HEK293 (cell line): Measurements from ENCODE around the gene PRRC2B.

Experiments used
- CTCF ChIA-PET: fragments of 350-600 bp; formaldehyde crosslinking; extraction: SDS; loops from one replicate; lab custom pipeline; 2021; ENCODE audit warnings: antibody characterized with exemption; lab: Yijun Ruan, JAX
- POLR2A ChIA-PET: fragments of 300-600 bp; formaldehyde crosslinking; extraction: SDS; loops from one replicate; lab custom pipeline; 2020; ENCODE audit warnings: antibody characterized with exemption, inconsistent platforms; lab: Yijun Ruan, JAX
- H3K27ac ChIP-seq: fragments of 200-500 bp; sonication (Bioruptor generic); 2 replicates; pipeline ENCODE4 v1.5.1; 2014; ENCODE audit warnings: low read depth, low read length, control low read depth, inconsistent platforms; ENCODE audit errors: extremely low read depth
- H3K36me3 ChIP-seq, 2 experiments: fragments of 200-500 bp in 1 of 2; sonication (Bioruptor generic) in 1 of 2; 1 replicate in 1 of 2; 2 replicates in 1 of 2; pipeline ENCODE4 v1.5.1; 2014 to 2017; ENCODE audit warnings: inconsistent platforms in 2 of 2, low read length in 2 of 2; ENCODE audit not compliant: control insufficient read depth in 2 of 2, insufficient read depth in 1 of 2
- H3K4me1 ChIP-seq: fragments of 200-500 bp; sonication (Bioruptor generic); 2 replicates; pipeline ENCODE4 v1.5.1; 2014; ENCODE audit warnings: mild to moderate bottlenecking, low read length, inconsistent platforms; ENCODE audit not compliant: control insufficient read depth, insufficient read depth
- H3K4me3 ChIP-seq: 2 replicates; pipeline ENCODE4 v1.5.1; 2011; ENCODE audit warnings: low read depth, mild to moderate bottlenecking, control low read depth, low read length, moderate library complexity
- H3K9me3 ChIP-seq: fragments of 200-500 bp; sonication (Bioruptor generic); 2 replicates; pipeline ENCODE4 v1.5.1; 2014; ENCODE audit warnings: low read depth, low read length, inconsistent platforms; ENCODE audit not compliant: control insufficient read depth, insufficient read depth
- GLIS1 ChIP-seq: fragments of 450-650 bp; formaldehyde crosslinking; IDR thresholded peaks from 2 replicates; pipeline ENCODE4 v1.5.1; 2016; ENCODE audit warnings: missing biosample characterization, missing genetic modification characterization
- GLIS2 ChIP-seq: fragments of 450-650 bp; formaldehyde crosslinking; IDR thresholded peaks from 2 replicates; pipeline ENCODE4 v1.5.1; 2016; ENCODE audit warnings: missing biosample characterization, missing genetic modification characterization
- HOXD13 ChIP-seq: sonication (generic); formaldehyde crosslinking; IDR thresholded peaks from 2 replicates; pipeline ENCODE4 v1.8.0; 2022; ENCODE audit warnings: missing genetic modification reagents, borderline replicate concordance
- KLF8 ChIP-seq: fragments of 450-650 bp; formaldehyde crosslinking; IDR thresholded peaks from 2 replicates; pipeline ENCODE4 v1.5.1; 2016; ENCODE audit warnings: missing biosample characterization, missing genetic modification characterization
- KLF9 ChIP-seq: fragments of 450-650 bp; formaldehyde crosslinking; IDR thresholded peaks from 2 replicates; pipeline ENCODE4 v1.5.1; 2016; ENCODE audit warnings: missing biosample characterization, missing genetic modification characterization, low read depth
- PRDM10 ChIP-seq: fragments of 450-650 bp; formaldehyde crosslinking; IDR thresholded peaks from 2 replicates; pipeline ENCODE4 v1.5.1; 2016; ENCODE audit warnings: missing biosample characterization, missing genetic modification characterization
- SP2 ChIP-seq: fragments of 450-650 bp; formaldehyde crosslinking; IDR thresholded peaks from 2 replicates; pipeline ENCODE4 v1.5.1; 2016; ENCODE audit warnings: missing biosample characterization, missing genetic modification characterization
- SP7 ChIP-seq: fragments of 450-650 bp; formaldehyde crosslinking; IDR thresholded peaks from 2 replicates; pipeline ENCODE4 v1.5.1; 2016; ENCODE audit warnings: missing biosample characterization, missing genetic modification characterization
- ZBTB20 ChIP-seq: fragments of 450-650 bp; formaldehyde crosslinking; IDR thresholded peaks from 2 replicates; pipeline ENCODE4 v1.5.1; 2016; ENCODE audit warnings: missing biosample characterization, missing genetic modification characterization
- ZFHX2 ChIP-seq: fragments of 450-650 bp; formaldehyde crosslinking; conservative IDR thresholded peaks from 2 replicates; pipeline ENCODE4 v1.5.1; 2016; ENCODE audit warnings: missing biosample characterization, missing genetic modification characterization
- ZFP69B ChIP-seq: fragments of 450-650 bp; formaldehyde crosslinking; IDR thresholded peaks from 2 replicates; pipeline ENCODE4 v1.5.1; 2016; ENCODE audit warnings: missing biosample characterization, missing genetic modification characterization
- ZIC2 ChIP-seq: fragments of 450-650 bp; formaldehyde crosslinking; IDR thresholded peaks from 2 replicates; pipeline ENCODE4 v1.5.1; 2016; ENCODE audit warnings: missing biosample characterization, missing genetic modification characterization
- ZNF121 ChIP-seq: fragments of 450-650 bp; formaldehyde crosslinking; IDR thresholded peaks from 2 replicates; pipeline ENCODE4 v1.5.1; 2016; ENCODE audit warnings: missing biosample characterization, missing genetic modification characterization
- ZNF140 ChIP-seq: fragments of 450-650 bp; formaldehyde crosslinking; IDR thresholded peaks from 2 replicates; pipeline ENCODE4 v1.5.1; 2016; ENCODE audit warnings: missing biosample characterization, missing genetic modification characterization
- ZNF184 ChIP-seq: fragments of 450-650 bp; IDR thresholded peaks from 2 replicates; pipeline ENCODE4 v1.5.1; 2018; ENCODE audit warnings: missing biosample characterization, mild to moderate bottlenecking, missing genetic modification characterization
- ZNF341 ChIP-seq: fragments of 450-650 bp; formaldehyde crosslinking; IDR thresholded peaks from 2 replicates; pipeline ENCODE4; 2016; ENCODE audit warnings: low read depth, missing biosample characterization, missing genetic modification characterization
- ZNF366 ChIP-seq: fragments of 450-650 bp; formaldehyde crosslinking; conservative IDR thresholded peaks from 2 replicates; pipeline ENCODE4 v1.5.1; 2016; ENCODE audit warnings: missing biosample characterization, missing genetic modification characterization
- ZNF580 ChIP-seq: fragments of 450-650 bp; formaldehyde crosslinking; IDR thresholded peaks from 2 replicates; pipeline ENCODE4 v1.5.1; 2016; ENCODE audit warnings: missing biosample characterization, missing genetic modification characterization
- ZNF623 ChIP-seq: fragments of 450-650 bp; formaldehyde crosslinking; IDR thresholded peaks from 2 replicates; pipeline ENCODE4 v1.5.1; 2016; ENCODE audit warnings: missing biosample characterization, missing genetic modification characterization
- ZNF654 ChIP-seq: fragments of 450-650 bp; formaldehyde crosslinking; IDR thresholded peaks from 2 replicates; pipeline ENCODE4 v1.5.1; 2016; ENCODE audit warnings: low read depth, missing biosample characterization, missing genetic modification characterization
- ZNF701 ChIP-seq: fragments of 450-650 bp; formaldehyde crosslinking; IDR thresholded peaks from 2 replicates; pipeline ENCODE4 v1.5.1; 2016; ENCODE audit warnings: missing biosample characterization, missing genetic modification characterization
- ZNF837 ChIP-seq: fragments of 450-650 bp; formaldehyde crosslinking; IDR thresholded peaks from 2 replicates; pipeline ENCODE4 v1.5.1; 2016; ENCODE audit warnings: missing biosample characterization, missing genetic modification characterization
- ZXDB ChIP-seq: fragments of 450-650 bp; formaldehyde crosslinking; IDR thresholded peaks from 2 replicates; pipeline ENCODE4 v1.5.1; 2016; ENCODE audit warnings: missing biosample characterization, missing genetic modification characterization
- TF ChIP-seq, protein P1 (sequence below): IDR thresholded peaks from 2 replicates; pipeline ENCODE4 v1.6.1; 2011; ENCODE audit warnings: mild to moderate bottlenecking, low read depth, low read length, borderline replicate concordance
- TF ChIP-seq, protein P2 (sequence below): fragments of 450-650 bp; formaldehyde crosslinking; IDR thresholded peaks from 2 replicates; pipeline ENCODE4 v1.5.1; 2017; ENCODE audit warnings: missing biosample characterization, missing genetic modification characterization
- TF ChIP-seq, protein P3 (sequence below): fragments of 450-650 bp; formaldehyde crosslinking; IDR thresholded peaks from 2 replicates; pipeline ENCODE4 v1.5.1; 2016; ENCODE audit warnings: missing biosample characterization, missing genetic modification characterization

PRRC2B gene

DNA sequence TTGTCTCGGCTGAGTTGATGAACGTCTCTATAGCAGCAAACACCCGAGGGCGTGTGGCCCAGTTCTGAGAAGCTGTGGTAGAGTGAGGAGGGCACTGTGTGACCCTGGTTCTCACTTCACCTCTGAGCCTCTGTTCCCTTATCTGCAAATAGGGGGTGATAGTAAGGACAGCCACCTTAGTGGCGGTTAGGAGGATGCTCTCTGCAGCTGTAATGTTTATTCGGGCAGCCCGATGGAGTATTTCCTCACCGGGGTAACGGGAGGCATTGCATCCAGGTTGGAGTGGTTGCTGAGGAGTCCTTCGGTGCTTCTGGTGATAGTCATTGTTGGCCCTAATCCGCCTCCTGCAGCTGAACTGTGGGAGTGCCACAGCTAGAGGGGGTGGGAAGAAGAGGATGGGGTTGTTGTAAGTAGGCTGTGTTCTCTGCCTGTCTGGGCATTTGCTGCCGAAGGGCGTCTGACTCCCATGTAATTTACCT is 13.9 kb downstream of the PRRC2B start (continued):
- TF ChIP-seq SP7 (tag by site-specific recombination) (peak; percentile 62; the same call in 1 of the 2 replicates), GLIS1 (tag by site-specific recombination) (peak; percentile 78), ZFHX2 (tag by site-specific recombination) (peak; percentile 85), KLF8 (tag by site-specific recombination) (peak; percentile 48; the same call in 1 of the 2 replicates), SP2 (tag by site-specific recombination) (peak; percentile 32), ZNF341 (peak; percentile 82)

DNA sequence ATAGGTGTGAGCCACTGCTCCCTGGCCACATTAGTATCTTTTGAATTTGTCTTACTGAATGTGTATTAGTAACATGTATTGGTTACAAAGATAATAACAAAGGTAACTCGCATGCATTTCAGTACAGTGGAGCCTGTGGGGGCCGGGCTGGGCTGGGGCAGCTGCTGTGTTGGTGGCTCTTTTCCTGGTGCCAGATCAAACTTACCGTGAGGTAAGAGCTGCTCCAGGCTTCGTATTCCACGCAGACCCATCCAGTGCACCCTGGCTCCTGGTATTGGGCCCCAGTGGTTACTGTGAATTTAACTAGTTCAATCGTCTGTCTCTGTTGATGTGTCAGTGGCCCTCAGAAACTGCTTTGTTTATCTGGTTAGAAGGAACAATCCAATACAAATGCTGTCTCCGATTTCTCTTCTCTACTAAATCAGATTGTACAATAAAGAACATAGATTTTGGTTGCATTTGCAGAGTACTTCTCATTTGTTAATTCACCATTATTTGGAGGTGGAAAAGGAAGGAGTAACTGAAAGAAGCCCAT is 15.6 kb downstream of the PRRC2B start:
- Histone ChIP-seq H3K27ac (peak overlapping the region; percentile 58), H3K9me3 (no peaks in the 10 kb centered on the region), H3K4me1 (peaks cover 60% of the 10 kb centered on the region), H3K4me3 (no peak overlapping the region), H3K36me3 (peaks cover 5 to 14% of the 10 kb centered on the region in 2 experiments; a peak in 2 of 3 replicates)
- POLR2A ChIA-PET = interaction anchor here (1.6 kb wide), 1 partner anchor 36 kb away, joined by 4 read pairs; no protein-coding TSS in a partner anchor
- CTCF ChIA-PET = no interaction called here
- no peak for TF ChIP-seq ZNF366 (tag by site-specific recombination)

DNA sequence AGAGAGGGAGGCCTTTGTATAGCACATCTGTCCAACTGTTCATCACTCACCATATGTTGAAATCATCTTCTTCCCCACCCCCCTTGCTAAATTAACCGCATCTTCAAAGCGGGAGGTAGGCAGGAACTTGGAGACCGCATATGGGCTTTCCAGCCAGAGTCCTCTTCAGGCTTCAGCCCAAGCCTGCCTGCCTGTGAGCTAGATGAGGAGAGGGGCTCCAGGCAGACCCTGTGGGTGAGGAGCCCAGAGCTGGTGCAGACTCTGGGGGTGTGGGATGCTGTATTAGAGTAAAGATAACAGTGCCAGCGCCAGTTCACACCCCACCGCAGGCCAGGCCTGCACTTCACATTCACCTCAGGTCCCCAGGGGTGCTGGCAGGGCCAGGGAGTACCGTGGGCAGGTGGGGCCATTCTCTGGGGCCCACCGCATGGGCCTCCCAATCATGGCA is 16.2 kb downstream of the PRRC2B start:
- peaks cover 5 to 19% of the 10 kb centered on the region in 2 experiments; a peak in 2 of 3 replicates for H3K36me3 ChIP-seq
- H3K4me3 ChIP-seq = no peak overlapping the region
- H3K9me3 ChIP-seq = no peaks in the 10 kb centered on the region
- CTCF ChIA-PET = interaction anchor here (0.8 kb wide), 1 partner anchor 23 kb away, joined by 3 read pairs; no protein-coding TSS in a partner anchor
- peaks cover 55% of the 10 kb centered on the region for H3K4me1 ChIP-seq
- POLR2A ChIA-PET = interaction anchor here (0.7 to 1.6 kb wide), 2 partner anchors 13 to 37 kb away, joined by 3 to 4 read pairs; no protein-coding TSS in a partner anchor
- no peak overlapping the region; the same call in 1 of the 2 replicates for H3K27ac ChIP-seq
- TF ChIP-seq ZNF184 (tag by site-specific recombination) = no peak
- peak; percentile 54 for TF ChIP-seq ZIC2 (tag by site-specific recombination)
- no peak for TF ChIP-seq ZNF701 (tag by site-specific recombination)
- TF ChIP-seq ZBTB20 (tag by site-specific recombination) = no peak
- TF ChIP-seq HOXD13 = no peak
- no peak for TF ChIP-seq ZNF121 (tag by site-specific recombination)
- TF ChIP-seq, protein P1, sequence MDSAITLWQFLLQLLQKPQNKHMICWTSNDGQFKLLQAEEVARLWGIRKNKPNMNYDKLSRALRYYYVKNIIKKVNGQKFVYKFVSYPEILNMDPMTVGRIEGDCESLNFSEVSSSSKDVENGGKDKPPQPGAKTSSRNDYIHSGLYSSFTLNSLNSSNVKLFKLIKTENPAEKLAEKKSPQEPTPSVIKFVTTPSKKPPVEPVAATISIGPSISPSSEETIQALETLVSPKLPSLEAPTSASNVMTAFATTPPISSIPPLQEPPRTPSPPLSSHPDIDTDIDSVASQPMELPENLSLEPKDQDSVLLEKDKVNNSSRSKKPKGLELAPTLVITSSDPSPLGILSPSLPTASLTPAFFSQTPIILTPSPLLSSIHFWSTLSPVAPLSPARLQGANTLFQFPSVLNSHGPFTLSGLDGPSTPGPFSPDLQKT = no peak
- TF ChIP-seq, protein P2, sequence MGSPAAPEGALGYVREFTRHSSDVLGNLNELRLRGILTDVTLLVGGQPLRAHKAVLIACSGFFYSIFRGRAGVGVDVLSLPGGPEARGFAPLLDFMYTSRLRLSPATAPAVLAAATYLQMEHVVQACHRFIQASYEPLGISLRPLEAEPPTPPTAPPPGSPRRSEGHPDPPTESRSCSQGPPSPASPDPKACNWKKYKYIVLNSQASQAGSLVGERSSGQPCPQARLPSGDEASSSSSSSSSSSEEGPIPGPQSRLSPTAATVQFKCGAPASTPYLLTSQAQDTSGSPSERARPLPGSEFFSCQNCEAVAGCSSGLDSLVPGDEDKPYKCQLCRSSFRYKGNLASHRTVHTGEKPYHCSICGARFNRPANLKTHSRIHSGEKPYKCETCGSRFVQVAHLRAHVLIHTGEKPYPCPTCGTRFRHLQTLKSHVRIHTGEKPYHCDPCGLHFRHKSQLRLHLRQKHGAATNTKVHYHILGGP (tag by site-specific recombination) = no peak
- TF ChIP-seq ZXDB (tag by site-specific recombination) = no peak
- no peak for TF ChIP-seq ZNF580 (tag by site-specific recombination)
- TF ChIP-seq, protein P3, sequence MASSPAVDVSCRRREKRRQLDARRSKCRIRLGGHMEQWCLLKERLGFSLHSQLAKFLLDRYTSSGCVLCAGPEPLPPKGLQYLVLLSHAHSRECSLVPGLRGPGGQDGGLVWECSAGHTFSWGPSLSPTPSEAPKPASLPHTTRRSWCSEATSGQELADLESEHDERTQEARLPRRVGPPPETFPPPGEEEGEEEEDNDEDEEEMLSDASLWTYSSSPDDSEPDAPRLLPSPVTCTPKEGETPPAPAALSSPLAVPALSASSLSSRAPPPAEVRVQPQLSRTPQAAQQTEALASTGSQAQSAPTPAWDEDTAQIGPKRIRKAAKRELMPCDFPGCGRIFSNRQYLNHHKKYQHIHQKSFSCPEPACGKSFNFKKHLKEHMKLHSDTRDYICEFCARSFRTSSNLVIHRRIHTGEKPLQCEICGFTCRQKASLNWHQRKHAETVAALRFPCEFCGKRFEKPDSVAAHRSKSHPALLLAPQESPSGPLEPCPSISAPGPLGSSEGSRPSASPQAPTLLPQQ (tag by site-specific recombination) = peak; percentile 82
- no peak for TF ChIP-seq ZNF140
- TF ChIP-seq ZNF623 (tag by site-specific recombination) = no peak
- TF ChIP-seq KLF9 (tag by site-specific recombination) = no peak
- no peak for TF ChIP-seq ZNF654 (tag by site-specific recombination)
- TF ChIP-seq ZFHX2 (tag by site-specific recombination) = peak; percentile 41
- TF ChIP-seq ZFP69B (tag by site-specific recombination) = peak; percentile 84; the same call in 1 of the 2 replicates
- TF ChIP-seq GLIS2 (tag by site-specific recombination) = peak; percentile 45
- TF ChIP-seq ZNF837 = no peak
- TF ChIP-seq PRDM10 (tag by site-specific recombination) = no peak
